H9 (cell line): Measurements from ENCODE around the gene GAD1. TPM values are rescaled to one million over a fixed set of nuclear protein-coding genes. Genes with fewer than 3 reads are reported as not detected.

Experiments used
- DNase-seq: peaks from one replicate; pipeline ENCODE4 v3.0.0-alpha.2; 2017
- H2AFZ ChIP-seq: one replicate; pipeline ENCODE4 v1.6.1; 2013; ENCODE audit warnings: mild to moderate bottlenecking, low read length, control low read depth, moderate library complexity
- H2AK5ac ChIP-seq: 2 replicates; pipeline ENCODE4 v1.6.1; 2013; ENCODE audit warnings: low read length, control low read depth, mixed read lengths; ENCODE audit not compliant: insufficient read length
- H2BK120ac ChIP-seq: one replicate; pipeline ENCODE4 v1.6.1; 2013; ENCODE audit warnings: low read depth, mild to moderate bottlenecking, low read length, control low read depth, inconsistent platforms; ENCODE audit not compliant: poor library complexity, severe bottlenecking
- H2BK12ac ChIP-seq: 2 replicates; pipeline ENCODE4 v1.6.1; 2013; ENCODE audit warnings: low read length, control low read depth, mixed read lengths, low read depth; ENCODE audit not compliant: insufficient read length
- H2BK15ac ChIP-seq: 2 replicates; pipeline ENCODE4 v1.6.1; 2013; ENCODE audit warnings: low read depth, low read length, control low read depth
- H2BK20ac ChIP-seq: one replicate; pipeline ENCODE4 v1.6.1; 2013; ENCODE audit warnings: low read depth, mild to moderate bottlenecking, low read length, control low read depth, inconsistent platforms; ENCODE audit not compliant: poor library complexity, severe bottlenecking
- H2BK5ac ChIP-seq: 2 replicates; pipeline ENCODE4 v1.6.1; 2013; ENCODE audit warnings: low read length, control low read depth, mixed read lengths; ENCODE audit not compliant: insufficient read length
- H3K14ac ChIP-seq: 2 replicates; pipeline ENCODE4 v1.6.1; 2013; ENCODE audit warnings: low read length, control low read depth; ENCODE audit not compliant: insufficient read depth
- H3K18ac ChIP-seq: 2 replicates; pipeline ENCODE4 v1.6.1; 2013; ENCODE audit warnings: low read depth, mild to moderate bottlenecking, mixed read lengths, low read length, control low read depth; ENCODE audit not compliant: insufficient read length
- H3K23ac ChIP-seq: 2 replicates; pipeline ENCODE4 v1.6.1; 2013; ENCODE audit warnings: low read length, control low read depth, mixed read lengths, low read depth; ENCODE audit not compliant: insufficient read length
- H3K23me2 ChIP-seq: 2 replicates; pipeline ENCODE4 v1.6.1; 2013; ENCODE audit warnings: low read depth, mild to moderate bottlenecking, mixed read lengths, low read length, control low read depth; ENCODE audit not compliant: insufficient read length, poor library complexity, severe bottlenecking
- H3K27ac ChIP-seq: 2 replicates; pipeline ENCODE4 v1.5.1; 2013; ENCODE audit warnings: low read length, control low read depth, mixed read lengths, low read depth; ENCODE audit not compliant: insufficient read length
- H3K27me3 ChIP-seq: 2 replicates; pipeline ENCODE4 v1.6.1; 2013; ENCODE audit warnings: low read length, control low read depth, inconsistent platforms; ENCODE audit not compliant: insufficient read depth
- H3K4ac ChIP-seq: 2 replicates; pipeline ENCODE4 v1.6.1; 2013; ENCODE audit warnings: low read depth, mild to moderate bottlenecking, control low read depth, inconsistent platforms, low read length, moderate library complexity
- H3K4me1 ChIP-seq: 2 replicates; pipeline ENCODE4 v1.6.1; 2013; ENCODE audit warnings: low read length, control low read depth, inconsistent platforms; ENCODE audit not compliant: insufficient read depth
- H3K4me2 ChIP-seq: 2 replicates; pipeline ENCODE4 v1.6.1; 2013; ENCODE audit warnings: low read length, control low read depth, mixed read lengths; ENCODE audit not compliant: insufficient read length, insufficient read depth
- H3K56ac ChIP-seq: 2 replicates; pipeline ENCODE4 v1.6.1; 2013; ENCODE audit warnings: low read depth, mild to moderate bottlenecking, mixed read lengths, low read length, control low read depth; ENCODE audit not compliant: insufficient read length
- H3K79me1 ChIP-seq: 2 replicates; pipeline ENCODE4 v1.6.1; 2013; ENCODE audit warnings: low read depth, mild to moderate bottlenecking, moderate library complexity, low read length, control low read depth, inconsistent platforms; ENCODE audit not compliant: insufficient read depth, poor library complexity, severe bottlenecking
- H3K79me2 ChIP-seq: 2 replicates; pipeline ENCODE4 v1.6.1; 2013; ENCODE audit warnings: low read length, control low read depth, inconsistent platforms; ENCODE audit not compliant: insufficient read depth
- H3K9ac ChIP-seq: 2 replicates; pipeline ENCODE4 v1.6.1; 2013; ENCODE audit warnings: low read length, control low read depth, mixed read lengths; ENCODE audit not compliant: insufficient read length; ENCODE audit errors: extremely low read depth
- H3K9me3 ChIP-seq: one replicate; pipeline ENCODE4 v1.6.1; 2013; ENCODE audit warnings: low read depth, low read length, inconsistent platforms; ENCODE audit not compliant: control insufficient read depth
- H3T11ph ChIP-seq: one replicate; pipeline ENCODE4 v1.6.1; 2013; ENCODE audit warnings: mild to moderate bottlenecking, low read length, control low read depth, inconsistent platforms
- H4K20me1 ChIP-seq: one replicate; pipeline ENCODE4 v1.6.1; 2013; ENCODE audit not compliant: control insufficient read depth, insufficient read length, insufficient read depth
- H4K5ac ChIP-seq: 2 replicates; pipeline ENCODE4 v1.6.1; 2013; ENCODE audit warnings: low read depth, mild to moderate bottlenecking, mixed read lengths, low read length, control low read depth; ENCODE audit not compliant: insufficient read length
- H4K8ac ChIP-seq: replicated peaks from 2 replicates; pipeline ENCODE4 v1.6.1; 2013; ENCODE audit warnings: low read length, control low read depth, mixed read lengths, low read depth; ENCODE audit not compliant: insufficient read length
- H4K91ac ChIP-seq: 2 replicates; pipeline ENCODE4 v1.6.1; 2013; ENCODE audit warnings: low read depth, mild to moderate bottlenecking, moderate library complexity, mixed read lengths, low read length, control low read depth; ENCODE audit not compliant: insufficient read length
- H3K27ac Mint-ChIP-seq, 3 experiments: 2 replicates in 2 of 3; 3 replicates in 1 of 3; pipeline ENCODE4 v1.8.0; 2020 to 2021; ENCODE audit warnings: mixed read lengths in 3 of 3, mild to moderate bottlenecking in 1 of 3, moderate library complexity in 1 of 3
- H3K27me3 Mint-ChIP-seq: 2 replicates; pipeline ENCODE4 v1.8.0; 2021; ENCODE audit warnings: low read depth, mild to moderate bottlenecking, moderate library complexity, mixed read lengths
- H3K36me3 Mint-ChIP-seq, 3 experiments: 2 replicates in 2 of 3; 3 replicates in 1 of 3; pipeline ENCODE4 v1.8.0; 2020 to 2021; ENCODE audit warnings: low read depth in 3 of 3, mixed read lengths in 3 of 3; ENCODE audit not compliant: insufficient read depth in 1 of 3
- H3K4me1 Mint-ChIP-seq, 2 experiments: 2 replicates each; pipeline ENCODE4 v1.8.0; 2020; ENCODE audit warnings: mixed read lengths in 2 of 2
- H3K4me3 Mint-ChIP-seq, 2 experiments: 2 replicates in 1 of 2; 3 replicates in 1 of 2; pipeline ENCODE4 v1.8.0; 2020 to 2021; ENCODE audit warnings: mild to moderate bottlenecking in 2 of 2, mixed read lengths in 2 of 2, moderate library complexity in 1 of 2
- H3K9me3 Mint-ChIP-seq, 2 experiments: 2 replicates in 1 of 2; 3 replicates in 1 of 2; pipeline ENCODE4 v1.8.0; 2020; ENCODE audit warnings: mild to moderate bottlenecking in 2 of 2, mixed read lengths in 2 of 2, moderate library complexity in 1 of 2
- WGBS: extraction: QIAGEN DNeasy Blood & Tissue Kit; methylation state at CpG from one replicate; pipeline ENCODE4 v1.1.7; 2013; ENCODE audit warnings: missing lambda C conversion rate, low lambda C conversion rate, mixed read lengths; ENCODE audit not compliant: insufficient read length; ENCODE audit errors: extremely low coverage; 5-methylcytosine and 5-hydroxymethylcytosine counted together
- total RNA-seq: library from RNA; stranded (reverse); gene quantifications from 2 replicates; pipeline ENCODE4 v1.2.1, GENCODE V29; 2021
- TF ChIP-seq, protein P1 (sequence below): fragments of 200-600 bp; sonication (generic); conservative IDR thresholded peaks from 3 replicates; pipeline ENCODE4 v1.8.0; 2021; ENCODE audit warnings: antibody characterized with exemption, mild to moderate bottlenecking

Gene GAD1
- total RNA-seq, 1 experiment from 2014 or later: 1.8 TPM

- Histone ChIP-seq H2BK120ac (no peak overlapping the region), H2BK15ac (no peak overlapping the region), H3K79me1 (no peaks in the 10 kb centered on the region), H2AK5ac (no peak overlapping the region), H3T11ph (no peak overlapping the region), H3K14ac (no peak overlapping the region), H3K27me3 (no peaks in the 10 kb centered on the region), H2BK5ac (no peak overlapping the region), H4K5ac (no peak overlapping the region), H2BK20ac (no peak overlapping the region), H4K91ac (no peak overlapping the region), H3K4ac (no peak overlapping the region), H3K27ac (no peak overlapping the region), H2BK12ac (no peak overlapping the region), H3K18ac (no peak overlapping the region), H3K9ac (no peak overlapping the region), H4K20me1 (no peaks in the 10 kb centered on the region), H3K4me1 (no peaks in the 10 kb centered on the region), H3K23me2 (no peaks in the 10 kb centered on the region), H2AFZ (no peak overlapping the region), H3K56ac (no peak overlapping the region), H3K79me2 (no peaks in the 10 kb centered on the region), H3K9me3 (no peaks in the 10 kb centered on the region), H3K4me2 (no peak overlapping the region), H3K23ac (no peak overlapping the region), H4K8ac (no peak overlapping the region)
- no peaks in the 10 kb centered on the region for H3K9me3 Mint-ChIP-seq
- H3K27me3 Mint-ChIP-seq: no peaks in the 10 kb centered on the region
- whole genome bisulfite sequencing: no CpG with 5 or more reads among the region's 4 CpGs
- DNase-seq: no peak
- peaks cover 8% of the 10 kb centered on the region in 2 experiments for H3K4me1 Mint-ChIP-seq
- TF ChIP-seq, protein P1, sequence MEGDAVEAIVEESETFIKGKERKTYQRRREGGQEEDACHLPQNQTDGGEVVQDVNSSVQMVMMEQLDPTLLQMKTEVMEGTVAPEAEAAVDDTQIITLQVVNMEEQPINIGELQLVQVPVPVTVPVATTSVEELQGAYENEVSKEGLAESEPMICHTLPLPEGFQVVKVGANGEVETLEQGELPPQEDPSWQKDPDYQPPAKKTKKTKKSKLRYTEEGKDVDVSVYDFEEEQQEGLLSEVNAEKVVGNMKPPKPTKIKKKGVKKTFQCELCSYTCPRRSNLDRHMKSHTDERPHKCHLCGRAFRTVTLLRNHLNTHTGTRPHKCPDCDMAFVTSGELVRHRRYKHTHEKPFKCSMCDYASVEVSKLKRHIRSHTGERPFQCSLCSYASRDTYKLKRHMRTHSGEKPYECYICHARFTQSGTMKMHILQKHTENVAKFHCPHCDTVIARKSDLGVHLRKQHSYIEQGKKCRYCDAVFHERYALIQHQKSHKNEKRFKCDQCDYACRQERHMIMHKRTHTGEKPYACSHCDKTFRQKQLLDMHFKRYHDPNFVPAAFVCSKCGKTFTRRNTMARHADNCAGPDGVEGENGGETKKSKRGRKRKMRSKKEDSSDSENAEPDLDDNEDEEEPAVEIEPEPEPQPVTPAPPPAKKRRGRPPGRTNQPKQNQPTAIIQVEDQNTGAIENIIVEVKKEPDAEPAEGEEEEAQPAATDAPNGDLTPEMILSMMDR: no peak
- H3K36me3 Mint-ChIP-seq: no peaks in the 10 kb centered on the region
- no peak overlapping the region for H3K4me3 Mint-ChIP-seq
- H3K27ac Mint-ChIP-seq: no peak overlapping the region
These were observed 52.8 kb downstream of the GAD1 start for GRCh38 chr2:170869461-170869860.
